Parathyroid adenoma (tissue), 2 donors: ENCODE data around the gene SLC2A11.

Experiments
- H2AFZ ChIP-seq: fragments of 300-600 bp; sonication (generic); one replicate; pipeline ENCODE4 v1.7.0; 2017; ENCODE audit warnings: antibody characterized with exemption, mild to moderate bottlenecking
- H3K27ac ChIP-seq: fragments of 300-600 bp; sonication (generic); one replicate; pipeline ENCODE4 v1.7.0; 2017
- H3K27me3 ChIP-seq: fragments of 300-600 bp; sonication (generic); one replicate; pipeline ENCODE4 v1.7.0; 2017; ENCODE audit warnings: low read length; ENCODE audit not compliant: control insufficient read depth, insufficient read depth
- H3K36me3 ChIP-seq: fragments of 300-600 bp; sonication (generic); one replicate; pipeline ENCODE4 v1.7.0; 2017; ENCODE audit warnings: low read length; ENCODE audit not compliant: control insufficient read depth, insufficient read depth
- H3K4me1 ChIP-seq: fragments of 300-600 bp; sonication (generic); one replicate; pipeline ENCODE4 v1.7.0; 2017; ENCODE audit warnings: control low read depth
- H3K4me2 ChIP-seq: fragments of 300-600 bp; sonication (generic); one replicate; pipeline ENCODE4 v1.7.0; 2017; ENCODE audit warnings: low read length
- H3K4me3 ChIP-seq: fragments of 300-600 bp; sonication (generic); one replicate; pipeline ENCODE4 v1.7.0; 2017; ENCODE audit warnings: low read depth, low read length
- H3K79me2 ChIP-seq: fragments of 300-600 bp; sonication (generic); one replicate; pipeline ENCODE4 v1.7.0; 2017; ENCODE audit warnings: control low read depth
- H3K9ac ChIP-seq: fragments of 300-600 bp; sonication (generic); one replicate; pipeline ENCODE4 v1.7.0; 2017; ENCODE audit warnings: mild to moderate bottlenecking
- H3K9me3 ChIP-seq: fragments of 300-600 bp; sonication (generic); one replicate; pipeline ENCODE4 v1.7.0; 2017; ENCODE audit warnings: low read length; ENCODE audit not compliant: control insufficient read depth
- TF ChIP-seq, protein P1 (sequence below): fragments of 300-600 bp; sonication (generic); IDR thresholded peaks from one replicate; pipeline ENCODE4 v1.7.0; 2017; ENCODE audit warnings: antibody characterized with exemption, mild to moderate bottlenecking
- donor health status: primary hyperparathyroidism.

The SLC2A11 gene, protein sequence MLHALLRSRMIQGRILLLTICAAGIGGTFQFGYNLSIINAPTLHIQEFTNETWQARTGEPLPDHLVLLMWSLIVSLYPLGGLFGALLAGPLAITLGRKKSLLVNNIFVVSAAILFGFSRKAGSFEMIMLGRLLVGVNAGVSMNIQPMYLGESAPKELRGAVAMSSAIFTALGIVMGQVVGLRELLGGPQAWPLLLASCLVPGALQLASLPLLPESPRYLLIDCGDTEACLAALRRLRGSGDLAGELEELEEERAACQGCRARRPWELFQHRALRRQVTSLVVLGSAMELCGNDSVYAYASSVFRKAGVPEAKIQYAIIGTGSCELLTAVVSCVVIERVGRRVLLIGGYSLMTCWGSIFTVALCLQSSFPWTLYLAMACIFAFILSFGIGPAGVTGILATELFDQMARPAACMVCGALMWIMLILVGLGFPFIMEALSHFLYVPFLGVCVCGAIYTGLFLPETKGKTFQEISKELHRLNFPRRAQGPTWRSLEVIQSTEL

DNA sequence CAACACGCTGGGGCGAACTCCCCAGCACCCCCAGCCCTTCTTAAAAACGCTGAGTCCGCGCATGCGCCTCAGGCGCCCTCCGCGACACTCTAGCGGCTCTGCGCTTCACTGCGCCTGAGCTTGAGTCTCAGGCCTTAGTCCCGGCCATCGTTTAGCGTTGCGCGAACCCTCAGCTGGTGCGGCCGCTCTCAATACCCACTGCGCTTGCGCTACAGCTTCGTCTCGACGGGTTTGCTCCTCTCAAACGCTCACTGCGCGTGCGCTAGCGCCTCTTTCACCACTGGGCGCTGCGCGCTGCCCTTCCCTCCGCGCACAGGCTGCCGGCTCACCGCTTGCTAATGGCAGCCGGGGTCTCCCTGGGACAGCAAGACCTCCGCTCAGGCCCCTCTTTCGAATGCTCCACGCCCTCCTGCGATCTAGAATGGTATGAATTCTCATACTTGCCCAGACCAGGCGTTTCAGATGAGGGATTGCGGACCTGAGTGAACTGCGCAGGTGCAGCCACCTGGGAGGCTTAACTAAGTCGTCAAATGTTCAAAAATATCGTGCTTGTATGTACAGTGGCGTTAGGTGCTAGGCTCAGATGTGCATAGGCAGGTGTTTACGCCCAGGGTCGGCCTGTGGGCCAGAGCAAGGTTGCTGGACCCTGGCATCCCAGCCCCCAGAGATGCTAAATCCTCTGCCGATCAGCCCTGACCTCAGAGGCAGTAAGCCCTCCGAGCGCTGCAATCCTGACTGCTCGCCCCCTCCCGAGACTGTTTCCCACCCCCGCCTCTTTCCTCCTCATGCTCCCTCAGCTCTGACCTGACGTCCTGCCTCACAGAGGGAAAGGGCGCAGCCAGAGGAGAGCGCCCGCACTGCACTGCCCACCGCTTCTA lies at the start of gene SLC2A11:
SLC2A11 (plus strand) TSS at position 270 of the 878 bp plus-strand sequence; CDS start at position 395, 125 bp downstream.
- Histone ChIP-seq H3K4me1 (no peaks in the 10 kb centered on the region), H2AFZ (peak within 1 kb of the TSS; percentile 98), H3K9me3 (no peaks in the 10 kb centered on the region), H3K27me3 (no peaks in the 10 kb centered on the region), H3K36me3 (no peaks in the 10 kb centered on the region), H3K27ac (peak within 1 kb of the TSS; percentile 92), H3K4me2 (peak within 1 kb of the TSS; percentile 100), H3K4me3 (peak within 1 kb of the TSS; percentile 89), H3K79me2 (peaks cover 2% of the 10 kb centered on the region), H3K9ac (peak within 1 kb of the TSS; percentile 53)
- TF ChIP-seq, protein P1, sequence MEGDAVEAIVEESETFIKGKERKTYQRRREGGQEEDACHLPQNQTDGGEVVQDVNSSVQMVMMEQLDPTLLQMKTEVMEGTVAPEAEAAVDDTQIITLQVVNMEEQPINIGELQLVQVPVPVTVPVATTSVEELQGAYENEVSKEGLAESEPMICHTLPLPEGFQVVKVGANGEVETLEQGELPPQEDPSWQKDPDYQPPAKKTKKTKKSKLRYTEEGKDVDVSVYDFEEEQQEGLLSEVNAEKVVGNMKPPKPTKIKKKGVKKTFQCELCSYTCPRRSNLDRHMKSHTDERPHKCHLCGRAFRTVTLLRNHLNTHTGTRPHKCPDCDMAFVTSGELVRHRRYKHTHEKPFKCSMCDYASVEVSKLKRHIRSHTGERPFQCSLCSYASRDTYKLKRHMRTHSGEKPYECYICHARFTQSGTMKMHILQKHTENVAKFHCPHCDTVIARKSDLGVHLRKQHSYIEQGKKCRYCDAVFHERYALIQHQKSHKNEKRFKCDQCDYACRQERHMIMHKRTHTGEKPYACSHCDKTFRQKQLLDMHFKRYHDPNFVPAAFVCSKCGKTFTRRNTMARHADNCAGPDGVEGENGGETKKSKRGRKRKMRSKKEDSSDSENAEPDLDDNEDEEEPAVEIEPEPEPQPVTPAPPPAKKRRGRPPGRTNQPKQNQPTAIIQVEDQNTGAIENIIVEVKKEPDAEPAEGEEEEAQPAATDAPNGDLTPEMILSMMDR, result no peak

DNA sequence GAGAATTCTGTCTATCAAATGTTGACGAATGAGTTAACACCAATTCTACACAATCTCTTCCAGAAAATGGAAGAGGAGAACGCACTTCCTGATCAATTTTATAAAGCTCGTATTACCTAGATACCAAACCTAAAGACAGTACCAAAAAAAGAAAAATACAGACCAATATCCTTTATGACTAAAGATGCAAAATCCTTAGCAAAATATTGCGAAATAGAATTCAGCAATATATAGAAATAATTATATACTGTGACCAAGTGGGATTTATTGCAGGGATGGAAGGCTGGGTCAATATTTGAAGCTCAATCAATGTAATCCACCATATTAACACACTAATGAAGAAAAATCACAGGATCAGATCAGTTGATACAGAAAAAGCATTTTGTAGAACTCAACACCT lies 45.3 kb upstream of the SLC2A11 start:
- Histone ChIP-seq H3K4me2 (no peak overlapping the region), H3K4me3 (no peak overlapping the region), H3K79me2 (no peaks in the 10 kb centered on the region), H3K27ac (no peak overlapping the region), H3K4me1 (no peaks in the 10 kb centered on the region), H3K27me3 (no peaks in the 10 kb centered on the region), H2AFZ (no peak overlapping the region), H3K36me3 (no peaks in the 10 kb centered on the region), H3K9me3 (no peaks in the 10 kb centered on the region), H3K9ac (no peak overlapping the region)
- TF ChIP-seq, protein P1, result no peak

DNA sequence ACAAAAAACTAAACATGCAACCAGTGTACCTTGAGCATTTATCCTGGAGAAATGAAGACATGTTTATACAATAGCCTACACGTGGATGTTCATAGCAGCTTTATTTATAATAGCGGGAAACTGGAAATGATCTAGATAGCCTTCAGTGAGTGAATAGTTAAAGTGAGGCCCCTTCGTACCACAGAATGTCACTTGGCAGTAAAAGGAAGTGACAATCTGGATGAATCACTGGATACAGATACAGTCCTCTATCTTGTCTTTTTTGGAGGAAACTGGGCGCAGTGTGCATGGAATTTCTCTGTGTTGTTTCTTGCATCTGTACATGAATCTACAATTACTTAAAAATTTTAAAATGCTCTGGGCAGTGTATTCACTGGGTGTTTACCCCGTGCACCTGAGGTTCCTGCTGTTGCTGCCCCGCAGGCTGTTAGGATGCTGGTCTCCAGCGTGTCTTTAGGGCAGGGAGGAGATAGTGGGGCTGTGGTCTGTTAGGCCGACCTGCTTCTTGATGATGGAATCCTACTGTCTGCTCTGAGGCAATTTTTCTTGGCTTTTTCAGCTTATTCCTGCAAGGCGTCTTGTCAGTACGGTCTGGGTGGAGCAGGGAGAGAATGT lies 42.0 kb upstream of the SLC2A11 start:
- Histone ChIP-seq H3K4me1 (no peaks in the 10 kb centered on the region), H3K79me2 (no peaks in the 10 kb centered on the region), H3K4me2 (no peak overlapping the region), H3K4me3 (no peak overlapping the region), H3K9me3 (no peaks in the 10 kb centered on the region), H3K27ac (no peak overlapping the region), H2AFZ (no peak overlapping the region), H3K27me3 (no peaks in the 10 kb centered on the region), H3K9ac (no peak overlapping the region), H3K36me3 (no peaks in the 10 kb centered on the region)
- TF ChIP-seq, protein P1, result no peak

- Histone ChIP-seq H3K27ac (no peak overlapping the region), H3K4me1 (no peaks in the 10 kb centered on the region), H3K27me3 (no peaks in the 10 kb centered on the region), H3K9me3 (no peaks in the 10 kb centered on the region), H3K4me3 (no peak overlapping the region), H3K79me2 (no peaks in the 10 kb centered on the region), H3K9ac (no peak overlapping the region), H3K4me2 (no peak overlapping the region), H2AFZ (no peak overlapping the region), H3K36me3 (no peaks in the 10 kb centered on the region)
- TF ChIP-seq, protein P1, result no peak
Observed at GRCh38 chr22:23816156-23816976, 41.3 kb upstream of the SLC2A11 start.
